Lower lobe of right lung (tissue), 2 donors: ENCODE results near the gene KHDC4. TPM values are rescaled to one million over a fixed set of nuclear protein-coding genes. Genes with fewer than 3 reads are reported as not detected.

Experiments used
- ATAC-seq, 2 donors: fragments of 200-7000 bp; cut with Tn5 transposase; one replicate each; pipeline ENCODE4 v1.9.1; 2020 to 2022; ENCODE audit warnings: mild to moderate bottlenecking in 2 of 2, moderate library complexity in 2 of 2
- DNase-seq: peaks from one replicate; pipeline ENCODE4 v3.0.0-alpha.2; 2020
- H3K27ac ChIP-seq: fragments of 200-600 bp; one replicate; pipeline ENCODE4 v1.8.0; 2022
- H3K27me3 ChIP-seq: fragments of 200-600 bp; one replicate; pipeline ENCODE4 v1.8.0; 2022; ENCODE audit warnings: low read depth
- H3K36me3 ChIP-seq: fragments of 200-600 bp; one replicate; pipeline ENCODE4 v1.8.0; 2022; ENCODE audit warnings: mild to moderate bottlenecking
- H3K4me1 ChIP-seq: fragments of 200-600 bp; one replicate; pipeline ENCODE4 v1.8.0; 2022
- H3K4me3 ChIP-seq: fragments of 200-600 bp; one replicate; pipeline ENCODE4 v1.8.0; 2022; ENCODE audit warnings: mild to moderate bottlenecking
- H3K9me3 ChIP-seq: fragments of 200-600 bp; one replicate; pipeline ENCODE4 v1.8.0; 2022
- intact Hi-C: fragments of 100-400 bp; cut with DNase I; formaldehyde crosslinking; loops from one replicate; pipeline ENCODE4 v1.11.0; 2022
- total RNA-seq: library from RNA; stranded (reverse); fragmentation: NEBNext Ultra II Directional; extraction: Animal tissue kit (Norgen Biotek cat#: 25700); gene quantifications from one replicate; pipeline ENCODE4 v1.2.1, GENCODE V29; 2021
- TF ChIP-seq, protein P1 (sequence below): fragments of 200-600 bp; IDR thresholded peaks from one replicate; pipeline ENCODE4 v1.8.0; 2022; ENCODE audit warnings: antibody characterized with exemption, mild to moderate bottlenecking
- donor health status: DM: no; HTN: yes; CAD: no; lungs with severe emphysema.

The KHDC4 gene
- total RNA-seq, 1 donor from 2014 or later = 42.8 TPM

DNA sequence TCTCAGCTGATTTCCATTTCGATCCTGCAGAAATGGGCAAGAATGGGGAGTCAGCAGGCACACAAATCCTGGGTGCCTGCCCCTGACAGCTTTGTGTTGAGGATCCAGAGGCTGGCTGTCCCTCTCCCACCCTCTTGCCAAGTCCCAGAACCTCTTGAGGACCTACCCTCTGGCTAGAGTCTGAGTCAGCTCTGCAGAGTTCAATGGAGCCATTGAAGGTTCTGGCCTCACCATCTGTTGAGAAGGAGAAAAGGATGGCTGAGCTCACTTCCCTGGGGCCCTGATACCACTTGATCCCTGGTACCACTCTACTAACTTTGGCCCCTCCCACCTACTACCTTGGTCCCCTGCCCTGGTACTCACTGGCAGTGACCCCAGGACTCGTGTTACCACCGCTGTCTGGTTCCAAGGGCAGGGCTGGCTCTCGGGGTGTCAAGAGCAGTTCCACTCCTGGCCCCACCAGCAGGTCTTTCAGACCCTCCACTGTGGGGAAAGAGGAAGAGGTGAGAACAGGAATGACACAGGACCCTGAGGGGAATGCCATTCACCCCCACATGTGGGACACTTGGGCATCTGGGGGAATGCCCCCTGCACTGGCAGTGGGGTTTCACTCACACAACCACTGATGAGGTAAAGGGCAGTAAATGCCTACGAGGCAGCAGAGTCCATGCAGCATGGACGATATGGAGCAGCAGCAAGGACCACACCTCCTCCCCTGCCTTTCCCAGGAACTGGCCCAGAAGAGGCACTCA, 17.7 kb upstream of the KHDC4 start:
- Histone ChIP-seq H3K4me1 (peaks cover 4% of the 10 kb centered on the region), H3K27ac (no peak overlapping the region), H3K4me3 (no peak overlapping the region), H3K9me3 (no peaks in the 10 kb centered on the region), H3K27me3 (no peaks in the 10 kb centered on the region), H3K36me3 (peaks cover 99% of the 10 kb centered on the region)
- intact Hi-C loops = no loop called here
- TF ChIP-seq, protein P1, sequence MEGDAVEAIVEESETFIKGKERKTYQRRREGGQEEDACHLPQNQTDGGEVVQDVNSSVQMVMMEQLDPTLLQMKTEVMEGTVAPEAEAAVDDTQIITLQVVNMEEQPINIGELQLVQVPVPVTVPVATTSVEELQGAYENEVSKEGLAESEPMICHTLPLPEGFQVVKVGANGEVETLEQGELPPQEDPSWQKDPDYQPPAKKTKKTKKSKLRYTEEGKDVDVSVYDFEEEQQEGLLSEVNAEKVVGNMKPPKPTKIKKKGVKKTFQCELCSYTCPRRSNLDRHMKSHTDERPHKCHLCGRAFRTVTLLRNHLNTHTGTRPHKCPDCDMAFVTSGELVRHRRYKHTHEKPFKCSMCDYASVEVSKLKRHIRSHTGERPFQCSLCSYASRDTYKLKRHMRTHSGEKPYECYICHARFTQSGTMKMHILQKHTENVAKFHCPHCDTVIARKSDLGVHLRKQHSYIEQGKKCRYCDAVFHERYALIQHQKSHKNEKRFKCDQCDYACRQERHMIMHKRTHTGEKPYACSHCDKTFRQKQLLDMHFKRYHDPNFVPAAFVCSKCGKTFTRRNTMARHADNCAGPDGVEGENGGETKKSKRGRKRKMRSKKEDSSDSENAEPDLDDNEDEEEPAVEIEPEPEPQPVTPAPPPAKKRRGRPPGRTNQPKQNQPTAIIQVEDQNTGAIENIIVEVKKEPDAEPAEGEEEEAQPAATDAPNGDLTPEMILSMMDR = no peak
- DNase-seq (no peak), ATAC-seq (peak in 1 of 2 donors; percentile 16)

DNA sequence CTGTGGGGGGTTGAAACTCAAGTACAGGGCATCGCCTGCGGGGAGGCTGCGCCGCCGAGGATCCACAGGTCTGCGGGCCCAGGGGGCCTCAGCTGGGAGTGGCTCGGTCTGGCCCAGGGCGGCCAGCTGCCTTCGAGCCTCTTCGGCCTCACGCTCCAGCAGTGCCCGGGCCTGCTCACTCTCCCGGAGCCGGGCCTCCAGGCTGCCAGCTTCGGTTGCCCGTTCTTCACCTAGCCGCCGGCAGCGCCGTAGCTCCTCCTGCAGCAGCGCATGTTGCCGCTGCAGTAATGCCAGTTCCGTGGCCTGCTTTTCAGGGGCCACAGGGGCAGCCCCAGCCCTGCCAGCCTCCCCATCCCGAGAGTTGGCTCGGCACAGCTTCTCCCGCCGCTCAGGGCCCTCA, 16.6 kb upstream of the KHDC4 start:
- ATAC-seq (no peak), DNase-seq (no peak)
- Histone ChIP-seq H3K4me1 (peaks cover 15% of the 10 kb centered on the region), H3K27me3 (no peaks in the 10 kb centered on the region), H3K27ac (no peak overlapping the region), H3K4me3 (no peak overlapping the region), H3K36me3 (peaks cover 99% of the 10 kb centered on the region), H3K9me3 (no peaks in the 10 kb centered on the region)
- intact Hi-C loops = no loop called here
- TF ChIP-seq, protein P1 = no peak

DNA sequence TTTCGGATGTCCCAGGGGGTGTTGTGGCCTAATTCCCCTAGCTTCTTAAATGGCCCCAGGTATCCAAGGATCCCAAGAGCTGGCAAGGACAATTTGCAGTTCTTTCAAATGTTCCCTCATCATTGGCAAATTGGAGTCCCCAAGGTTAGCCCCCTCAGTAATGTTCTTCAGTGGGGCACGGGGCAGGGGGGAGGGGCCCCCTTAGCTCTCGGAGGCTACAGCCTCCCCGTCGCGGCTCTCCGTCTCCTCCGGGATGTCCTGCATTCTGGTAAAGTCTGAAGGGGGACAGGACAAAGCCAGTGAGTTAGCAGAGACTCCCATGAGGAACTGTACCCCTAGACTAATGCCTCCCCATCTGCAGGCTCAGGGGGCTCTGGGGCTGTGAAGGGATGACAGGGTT, 13.5 kb upstream of the KHDC4 start:
- intact Hi-C loops = no loop called here
- Histone ChIP-seq H3K27me3 (no peaks in the 10 kb centered on the region), H3K9me3 (no peaks in the 10 kb centered on the region), H3K27ac (no peak overlapping the region), H3K4me3 (no peak overlapping the region), H3K4me1 (peaks cover 43% of the 10 kb centered on the region), H3K36me3 (peaks cover 74% of the 10 kb centered on the region)
- TF ChIP-seq, protein P1 = no peak
- DNase-seq = no peak
- no peak for ATAC-seq

DNA sequence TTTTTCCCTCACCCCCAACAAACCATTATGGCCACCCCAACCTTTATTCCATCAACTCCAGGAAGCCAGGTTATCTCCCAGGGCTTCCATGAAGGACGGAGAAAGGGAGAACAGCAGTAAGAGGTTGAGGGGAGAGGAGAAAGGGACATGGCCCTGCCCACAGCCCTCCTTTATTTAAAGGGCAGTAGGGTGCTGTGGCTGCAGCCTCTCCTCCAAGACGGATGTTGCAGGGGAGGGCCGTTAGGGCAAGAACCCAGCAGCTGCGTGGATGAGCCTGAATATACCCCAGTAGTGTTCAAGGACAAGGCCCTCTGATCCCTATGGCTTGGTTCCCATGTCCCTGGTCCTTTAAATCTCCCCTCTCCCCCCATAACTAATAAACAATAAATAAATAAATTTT, 13.1 kb upstream of the KHDC4 start:
- TF ChIP-seq, protein P1 = no peak
- Histone ChIP-seq H3K4me3 (no peak overlapping the region), H3K27me3 (no peaks in the 10 kb centered on the region), H3K4me1 (peaks cover 47% of the 10 kb centered on the region), H3K9me3 (no peaks in the 10 kb centered on the region), H3K27ac (no peak overlapping the region), H3K36me3 (peaks cover 70% of the 10 kb centered on the region)
- DNase-seq (no peak), ATAC-seq (no peak)
- intact Hi-C loops = no loop called here

DNA sequence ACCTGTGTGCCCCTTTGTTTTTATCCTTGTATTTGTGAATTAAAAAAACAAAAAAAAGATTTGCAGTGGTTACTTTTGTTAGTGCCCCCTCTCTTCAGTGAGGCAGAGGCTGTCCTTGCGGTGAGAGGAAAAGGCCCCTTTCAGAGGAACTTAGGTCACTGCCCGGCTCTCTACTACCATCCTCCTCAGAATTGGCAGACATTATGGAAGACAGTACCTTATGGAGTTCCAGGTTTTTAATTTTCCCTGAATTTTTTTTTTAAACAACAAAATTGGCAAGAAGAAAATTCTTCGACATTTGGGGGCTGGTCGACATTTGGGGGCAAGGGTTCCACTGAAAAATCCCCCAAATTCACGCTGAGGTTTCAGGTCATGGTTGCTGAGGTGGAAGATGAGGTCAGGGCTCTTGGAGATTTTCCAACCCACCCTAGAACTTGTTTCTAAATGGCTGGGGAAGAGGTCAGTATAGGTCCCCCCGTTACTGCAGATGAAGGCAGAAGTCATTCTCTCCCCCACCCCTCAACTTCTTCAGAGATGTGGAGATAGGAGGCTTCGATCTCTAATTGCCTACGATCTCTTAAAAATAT, 12.5 kb upstream of the KHDC4 start:
- no peak overlapping the region for H3K4me3 ChIP-seq
- ATAC-seq (no peak), DNase-seq (no peak)
- TF ChIP-seq, protein P1 = no peak
- peaks cover 64% of the 10 kb centered on the region for H3K36me3 ChIP-seq
- H3K27ac ChIP-seq = no peak overlapping the region
- H3K27me3 ChIP-seq = no peaks in the 10 kb centered on the region
- H3K9me3 ChIP-seq = no peaks in the 10 kb centered on the region
- intact Hi-C loops = no loop called here
- H3K4me1 ChIP-seq = peaks cover 53% of the 10 kb centered on the region
